Cortex of kidney (tissue), 1 donor: ENCODE results near the gene NBEAL2.
"Not testable (repeated sequence)": the region's sequence is repeated elsewhere in the genome, so short reads cannot be mapped to it uniquely, and the experiment has no call there.

Experiments
- DNase-seq: peaks from one replicate; lab custom pipeline; 2025; lab: John Stamatoyannopoulos, UW

The NBEAL2 gene

GRCh38 chr3:47012342-47013230 lies 33.1 kb downstream of the NBEAL2 start:
- no peak for DNase-seq

GRCh38 chr3:47013231-47013630 lies 33.8 kb downstream of the NBEAL2 start:
- DNase-seq: no peak

- no peak for DNase-seq
Measured at GRCh38 chr3:47014036-47014435, 34.6 kb downstream of the NBEAL2 start.

- DNase-seq: no peak
Measured at GRCh38 chr3:47015151-47015550, 35.7 kb downstream of the NBEAL2 start.

- DNase-seq: no peak
Measured at GRCh38 chr3:47016086-47016933, 36.8 kb downstream of the NBEAL2 start.

- DNase-seq: no peak
Measured at GRCh38 chr3:47016934-47017435, 37.5 kb downstream of the NBEAL2 start.

GRCh38 chr3:47017504-47018268 lies 38.2 kb downstream of the NBEAL2 start:
- DNase-seq: no peak

GRCh38 chr3:47018269-47018611 lies 38.8 kb downstream of the NBEAL2 start:
- DNase-seq: no peak

GRCh38 chr3:47019201-47019600 lies 39.7 kb downstream of the NBEAL2 start:
- DNase-seq: no peak

GRCh38 chr3:47020311-47020710 lies 40.8 kb downstream of the NBEAL2 start:
- DNase-seq: no peak

GRCh38 chr3:47022641-47023071 lies 43.2 kb downstream of the NBEAL2 start:
- no peak for DNase-seq

- DNase-seq: no peak
Measured at GRCh38 chr3:47024932-47025331, 45.5 kb downstream of the NBEAL2 start.

GRCh38 chr3:47026432-47026831 lies 47.0 kb downstream of the NBEAL2 start:
- DNase-seq: not testable (repeated sequence)

- DNase-seq: no peak
Measured at GRCh38 chr3:47028146-47028545, 48.7 kb downstream of the NBEAL2 start.

- DNase-seq: no peak
Measured at GRCh38 chr3:47028667-47029066, 49.2 kb downstream of the NBEAL2 start.

GRCh38 chr3:47031041-47031440 lies 51.6 kb downstream of the NBEAL2 start:
- not testable (repeated sequence) for DNase-seq

- DNase-seq: no peak
Measured at GRCh38 chr3:47034868-47035489, 55.5 kb downstream of the NBEAL2 start.

- no peak for DNase-seq
Measured at GRCh38 chr3:47035645-47036044, 56.2 kb downstream of the NBEAL2 start.

GRCh38 chr3:47036145-47036544 lies 56.7 kb downstream of the NBEAL2 start:
- DNase-seq: no peak

GRCh38 chr3:47037302-47037701 lies 57.8 kb downstream of the NBEAL2 start:
- DNase-seq: not testable (repeated sequence)

GRCh38 chr3:47041114-47041513 lies 61.6 kb downstream of the NBEAL2 start:
- DNase-seq: no peak
